NAMALWA (cell line): Measurements from ENCODE around the gene SNX1.
A peak's percentile ranks its signal among the peaks of the same experiment; 100 is the strongest.
"Not testable (repeated sequence)": the region's sequence is repeated elsewhere in the genome, so short reads cannot be mapped to it uniquely, and the experiment has no call there.

Experiments
- DNase-seq: peaks from one replicate; pipeline ENCODE4 v3.0.0-alpha.2; 2015; ENCODE audit warnings: low spot score

SNX1 gene, protein sequence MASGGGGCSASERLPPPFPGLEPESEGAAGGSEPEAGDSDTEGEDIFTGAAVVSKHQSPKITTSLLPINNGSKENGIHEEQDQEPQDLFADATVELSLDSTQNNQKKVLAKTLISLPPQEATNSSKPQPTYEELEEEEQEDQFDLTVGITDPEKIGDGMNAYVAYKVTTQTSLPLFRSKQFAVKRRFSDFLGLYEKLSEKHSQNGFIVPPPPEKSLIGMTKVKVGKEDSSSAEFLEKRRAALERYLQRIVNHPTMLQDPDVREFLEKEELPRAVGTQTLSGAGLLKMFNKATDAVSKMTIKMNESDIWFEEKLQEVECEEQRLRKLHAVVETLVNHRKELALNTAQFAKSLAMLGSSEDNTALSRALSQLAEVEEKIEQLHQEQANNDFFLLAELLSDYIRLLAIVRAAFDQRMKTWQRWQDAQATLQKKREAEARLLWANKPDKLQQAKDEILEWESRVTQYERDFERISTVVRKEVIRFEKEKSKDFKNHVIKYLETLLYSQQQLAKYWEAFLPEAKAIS

DNA sequence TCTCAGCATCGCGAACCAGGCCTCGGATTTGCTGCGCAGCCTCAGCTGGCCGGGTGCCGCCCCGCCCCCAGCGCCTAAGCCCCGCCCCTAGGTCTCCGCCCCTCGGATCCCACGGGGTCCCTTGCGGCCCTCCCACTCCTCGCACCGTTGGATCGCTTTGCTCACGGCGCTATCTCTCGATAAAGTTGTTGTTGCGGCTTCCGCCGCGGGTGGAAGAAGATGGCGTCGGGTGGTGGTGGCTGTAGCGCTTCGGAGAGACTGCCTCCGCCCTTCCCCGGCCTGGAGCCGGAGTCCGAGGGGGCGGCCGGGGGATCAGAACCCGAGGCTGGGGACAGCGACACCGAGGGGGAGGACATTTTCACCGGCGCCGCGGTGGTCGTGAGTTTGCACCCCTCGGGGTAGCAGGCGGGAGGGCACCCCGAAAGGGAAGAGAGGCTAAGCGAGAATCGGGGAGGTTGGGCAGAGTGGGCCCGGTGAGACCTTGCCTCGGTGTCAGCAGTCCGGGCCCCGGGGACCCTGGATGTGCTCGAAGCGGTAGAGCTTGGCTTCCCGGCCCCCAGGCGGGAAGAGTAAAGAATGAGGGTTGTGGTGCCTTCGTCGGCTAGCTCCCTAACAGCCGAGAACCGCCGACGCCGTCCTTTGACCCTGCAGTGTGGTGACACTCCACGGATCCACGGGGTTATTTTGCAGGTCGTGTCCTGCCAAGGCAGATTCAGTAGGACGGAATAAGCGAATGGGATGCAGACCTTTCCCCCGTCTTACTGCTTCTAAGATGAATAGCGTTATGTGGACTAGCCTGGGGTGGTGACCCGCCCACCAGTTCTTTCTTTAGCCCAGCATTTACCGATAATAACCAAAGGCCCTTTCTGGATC lies at the start of gene SNX1:
Gene SNX1, plus strand, starts transcription at position 188 of the 873 bp plus-strand sequence. Its CDS starts 32 bp downstream, at position 220.
- peak; percentile 97 for DNase-seq

DNA sequence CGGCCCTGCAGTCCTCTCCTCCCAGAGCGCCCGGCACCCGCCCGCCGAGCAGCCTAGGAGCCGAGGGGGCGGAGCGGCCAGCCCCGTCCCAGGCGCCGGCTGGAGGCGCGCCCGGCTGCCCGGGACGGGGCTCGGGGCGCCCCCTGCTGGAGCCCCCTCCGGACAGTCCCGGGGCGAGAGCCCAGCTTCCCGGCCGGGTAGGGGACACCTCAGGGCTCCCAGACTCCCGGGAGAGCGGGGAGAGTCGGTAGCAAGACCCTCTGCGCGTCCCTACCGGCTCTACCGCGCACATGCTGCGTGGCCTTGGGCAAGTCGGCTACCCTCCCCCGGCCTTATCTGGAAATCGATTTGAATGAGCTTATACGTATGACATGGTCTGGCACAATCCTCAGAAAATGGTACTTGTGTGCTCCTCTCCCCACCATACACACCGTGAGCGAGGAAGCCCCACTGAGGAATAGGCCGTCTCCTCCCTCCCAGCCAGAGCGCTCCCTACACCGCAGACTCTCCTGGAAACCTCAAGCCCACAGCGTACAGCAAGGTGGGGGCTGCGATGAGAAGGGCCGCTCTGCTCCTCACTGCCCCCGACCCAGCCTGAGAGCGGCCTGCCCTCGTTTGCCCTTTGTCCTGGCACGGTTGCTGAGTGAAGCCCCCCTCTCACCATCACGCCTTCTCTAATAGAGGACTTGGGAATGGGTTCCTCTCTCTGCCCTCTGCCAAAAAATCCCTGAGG lies 49.2 kb upstream of the SNX1 start, which contains the start of gene DAPK2:
Gene DAPK2, minus strand, starts transcription at position 65 of the 733 bp plus-strand sequence. CDS start 6,224 bp downstream, outside the sequence.
- peak; percentile 20 for DNase-seq

DNA sequence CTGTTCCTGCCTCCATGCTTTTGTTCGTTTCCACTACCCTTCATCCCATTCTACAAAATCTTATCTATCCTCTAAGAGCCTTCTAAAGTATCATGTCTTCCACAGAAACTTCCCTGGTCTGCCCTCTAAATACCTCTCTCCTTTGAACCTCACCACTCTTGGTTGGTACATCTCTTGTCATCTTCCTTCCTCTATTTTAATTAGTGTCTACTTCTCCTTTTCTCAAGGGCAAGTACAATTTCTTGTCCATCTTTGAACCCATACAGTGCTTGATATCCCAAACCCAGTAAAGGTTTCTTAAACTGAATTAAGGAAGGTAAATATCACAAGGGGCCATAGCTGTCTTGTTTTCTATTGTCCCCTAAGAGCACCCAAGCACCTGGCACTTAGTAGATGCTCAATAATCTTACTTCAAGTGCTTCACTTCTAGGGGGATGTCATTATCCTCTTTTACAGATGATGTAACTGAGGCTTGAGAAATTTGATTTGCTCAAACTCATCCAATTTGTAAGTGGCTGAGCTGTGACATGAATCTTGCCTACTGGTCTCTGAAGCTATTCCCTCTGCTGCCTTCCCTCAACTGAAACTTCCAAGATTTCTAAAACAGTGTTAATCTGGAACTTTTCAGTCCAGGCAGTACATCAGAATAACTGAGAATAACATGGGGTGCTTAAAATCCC lies 46.9 kb upstream of the SNX1 start:
- no peak for DNase-seq

DNA sequence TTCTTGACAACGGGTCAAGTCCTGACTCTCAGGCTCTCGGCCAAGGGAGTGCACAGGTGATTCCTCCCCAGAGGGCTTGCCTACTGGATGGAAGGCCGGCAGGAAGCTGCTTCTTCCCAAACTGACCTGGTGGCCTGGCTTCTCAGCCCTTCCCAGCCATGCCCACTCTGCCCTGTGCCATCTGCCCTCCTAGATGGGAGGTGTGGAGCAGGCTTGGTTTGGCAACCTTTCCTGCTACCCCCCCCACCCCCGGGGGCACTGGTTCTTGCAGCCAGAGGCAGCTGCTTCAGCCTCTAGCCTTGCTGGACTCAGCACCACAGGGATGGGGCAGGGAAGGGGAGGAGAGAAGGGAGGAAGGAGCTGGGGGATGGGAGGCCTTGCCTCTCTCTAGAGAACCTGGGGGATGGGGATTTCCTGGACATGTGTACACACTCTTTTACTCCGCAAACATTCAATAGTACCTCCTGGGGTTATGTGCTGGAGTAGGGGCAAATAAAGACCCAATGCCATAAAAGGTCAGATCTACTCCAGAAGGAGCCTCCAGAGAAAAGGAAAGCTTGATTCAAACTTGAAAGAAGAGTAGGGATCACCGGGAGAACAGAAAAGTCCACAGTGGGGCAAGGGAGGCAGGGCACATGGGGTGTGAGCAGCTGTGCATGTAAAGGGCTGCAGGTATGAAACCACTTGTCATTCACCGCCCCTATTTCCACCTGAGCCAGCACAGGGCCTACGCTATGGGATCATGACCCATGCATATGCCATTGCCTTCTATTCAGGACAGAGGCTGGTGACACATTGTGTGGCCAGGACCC lies 45.3 kb upstream of the SNX1 start:
- DNase-seq = no peak

DNA sequence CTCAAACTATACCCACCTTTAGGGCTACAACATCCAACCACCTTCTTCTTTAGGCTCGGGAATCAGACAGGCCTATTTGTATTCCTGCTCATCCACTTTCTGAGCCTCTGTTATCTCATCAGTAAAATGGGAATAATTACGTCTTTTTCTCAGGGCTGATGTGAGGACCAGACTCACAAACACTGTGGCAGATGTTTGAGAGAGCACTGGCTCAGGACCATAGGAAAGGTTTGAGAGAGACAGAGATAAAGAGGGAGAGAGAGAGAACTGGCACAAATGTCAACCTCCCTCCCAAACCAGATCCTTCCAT lies 44.7 kb upstream of the SNX1 start:
- no peak for DNase-seq

DNA sequence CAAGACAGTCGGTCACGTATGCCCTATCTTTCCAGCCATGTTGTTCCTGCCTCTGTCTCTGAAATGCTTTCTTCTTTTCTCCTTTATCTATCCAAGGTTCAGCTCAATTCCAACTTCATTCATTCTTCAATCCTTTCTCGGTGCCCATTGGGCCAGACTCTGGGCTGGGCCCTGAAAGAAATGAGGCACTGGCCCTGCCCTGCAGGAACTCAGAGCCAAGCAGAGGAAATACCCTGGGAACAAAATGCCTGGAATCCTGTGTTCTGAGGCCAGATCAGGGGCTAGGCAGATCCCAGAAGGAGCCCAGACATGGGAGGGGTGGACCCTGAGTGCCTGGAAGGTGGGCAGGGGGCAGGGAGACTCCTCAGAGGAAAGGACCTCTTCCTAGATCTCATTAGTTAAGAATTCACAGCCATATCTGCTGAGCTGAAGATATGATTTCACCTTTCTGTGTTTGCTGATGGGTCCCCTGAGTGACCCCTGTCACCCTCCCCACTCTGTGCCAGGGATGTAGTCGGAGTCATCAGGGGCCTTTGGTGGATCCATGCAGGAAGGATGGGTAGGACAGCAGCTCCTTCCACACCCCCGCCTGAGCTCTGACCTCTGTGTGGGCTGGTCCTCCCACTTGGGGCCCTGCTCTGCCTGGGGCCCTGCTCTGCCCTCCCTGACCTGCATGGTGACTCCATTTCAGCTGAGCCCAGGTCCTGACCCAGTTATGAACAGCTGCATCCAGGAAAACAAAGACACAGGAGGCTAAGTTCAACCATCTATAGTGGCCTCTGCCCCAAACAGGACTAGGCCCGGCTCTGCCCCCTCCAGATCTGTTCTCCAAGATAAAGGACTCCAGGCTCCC lies 44.1 kb upstream of the SNX1 start:
- no peak for DNase-seq

DNA sequence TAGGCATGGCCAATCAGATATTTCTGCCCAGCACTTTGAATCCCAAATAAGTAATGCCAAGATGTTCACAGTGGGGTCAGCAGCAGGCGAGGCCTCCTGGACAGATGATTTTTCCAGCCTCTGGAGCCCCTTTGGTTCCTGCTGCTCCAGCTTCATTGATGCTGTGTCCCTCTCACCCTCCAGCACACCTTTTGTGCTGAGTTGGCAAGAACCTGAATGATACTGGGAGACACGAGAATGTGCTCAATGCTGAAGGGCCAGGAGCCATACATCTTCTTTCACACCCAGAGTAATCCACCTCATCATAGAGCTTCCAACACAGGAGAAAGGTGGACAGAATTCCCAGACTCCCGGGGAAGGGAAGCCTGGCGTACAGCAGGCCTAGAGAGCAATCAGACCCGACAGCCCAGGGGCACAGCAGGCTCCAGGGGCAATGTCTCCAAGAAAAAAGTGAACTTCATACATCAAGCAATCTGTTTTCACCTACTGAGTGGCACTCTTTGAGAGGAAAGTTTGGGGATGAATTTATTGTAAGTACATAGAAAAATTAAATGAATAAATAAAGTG lies 42.8 kb upstream of the SNX1 start:
- no peak for DNase-seq

DNA sequence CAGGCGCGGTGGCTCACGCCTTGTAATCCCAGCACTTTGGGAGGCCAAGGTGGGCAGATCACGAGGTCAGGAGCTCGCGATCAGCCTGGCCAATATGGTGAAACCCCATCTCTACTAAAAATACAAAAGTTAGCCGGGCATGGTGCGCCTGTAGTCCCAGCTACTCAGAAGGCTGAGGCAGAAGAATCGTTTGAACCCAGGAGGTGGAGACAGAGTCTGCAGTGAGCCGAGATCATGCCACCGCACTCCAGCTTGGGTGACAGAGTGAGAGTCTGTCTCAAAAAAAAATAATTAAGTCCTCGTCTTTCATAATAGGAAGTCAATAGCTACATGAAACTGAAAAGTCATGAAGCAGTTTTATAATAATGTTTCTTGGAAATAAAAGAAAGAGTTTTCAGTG lies 42.1 kb upstream of the SNX1 start:
- not testable (repeated sequence) for DNase-seq

DNA sequence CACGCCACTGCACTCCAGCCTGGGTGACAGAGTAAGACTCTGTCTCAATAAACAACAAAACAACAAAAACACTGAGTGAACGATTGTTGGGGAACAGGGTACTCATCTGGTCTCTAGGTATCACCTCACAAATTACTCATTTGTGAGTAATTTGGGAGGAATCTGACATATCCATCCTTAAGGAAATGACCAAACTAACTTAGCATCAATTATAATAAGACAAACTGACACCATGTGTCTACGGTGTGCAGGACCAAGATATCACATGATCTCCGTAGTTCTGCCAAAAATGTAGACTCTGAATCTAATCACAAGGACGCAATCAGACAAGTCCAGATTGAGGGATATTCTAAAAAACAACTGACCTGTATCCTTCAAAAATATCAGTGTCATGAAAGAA lies 37.5 kb upstream of the SNX1 start:
- DNase-seq = no peak

DNA sequence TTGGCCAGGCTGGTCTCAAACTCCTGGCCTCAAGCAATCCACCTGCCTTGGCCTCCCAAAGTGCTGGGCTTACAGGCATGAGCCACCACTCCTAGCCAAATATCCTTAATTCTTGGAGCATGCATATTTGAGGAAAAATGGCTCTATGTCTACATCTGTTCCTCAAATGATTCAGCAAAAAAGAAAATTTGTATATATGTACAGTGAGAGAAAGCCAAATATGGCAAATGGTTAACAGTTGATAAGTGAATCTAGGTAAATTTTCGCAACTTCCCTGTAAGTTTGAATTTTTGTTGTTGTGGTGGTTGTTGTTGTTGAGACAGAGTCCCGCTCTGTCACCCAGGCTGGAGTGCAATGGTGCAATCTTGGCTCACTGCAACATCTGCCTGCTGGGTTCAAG lies 36.7 kb upstream of the SNX1 start:
- not testable (repeated sequence) for DNase-seq

DNA sequence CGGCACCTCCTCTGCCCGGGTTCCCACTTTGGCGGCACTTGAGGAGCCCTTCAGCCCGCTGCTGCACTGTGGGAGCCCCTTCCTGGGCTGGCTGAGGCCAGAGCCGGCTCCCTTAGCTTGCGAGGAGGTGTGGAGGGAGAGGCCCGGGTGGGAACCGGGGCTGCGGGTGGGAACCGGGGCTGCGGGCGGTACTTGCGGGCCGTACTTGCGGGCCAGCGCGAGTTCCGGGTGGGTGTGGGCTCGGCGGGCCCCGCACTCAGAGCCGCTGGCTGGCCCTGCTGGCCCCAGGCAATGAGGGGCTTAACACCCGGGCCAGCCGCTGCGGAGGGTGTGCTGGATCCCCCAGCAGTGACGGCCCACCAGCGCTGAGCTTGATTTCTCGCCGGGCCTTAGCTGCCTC lies 35.1 kb upstream of the SNX1 start:
- DNase-seq = no peak

DNA sequence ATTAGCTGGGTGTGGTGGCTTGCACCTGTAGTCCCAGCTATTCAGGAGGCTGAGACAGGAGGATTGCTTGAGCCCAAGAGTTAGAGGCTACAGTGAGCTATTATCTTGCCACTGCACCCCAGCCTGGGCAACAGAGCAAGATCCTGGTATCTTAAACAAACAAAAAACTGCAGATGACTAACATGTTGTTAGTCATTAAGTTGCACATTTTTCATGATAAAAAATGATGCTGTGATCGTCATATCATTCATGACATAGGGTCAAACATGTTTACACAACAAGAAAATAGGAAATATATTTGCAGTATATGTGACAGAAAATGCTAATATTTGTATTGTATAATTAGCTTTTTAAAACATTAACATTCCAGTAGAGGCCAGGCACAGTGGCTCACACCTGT lies 29.3 kb upstream of the SNX1 start:
- DNase-seq = no peak

DNA sequence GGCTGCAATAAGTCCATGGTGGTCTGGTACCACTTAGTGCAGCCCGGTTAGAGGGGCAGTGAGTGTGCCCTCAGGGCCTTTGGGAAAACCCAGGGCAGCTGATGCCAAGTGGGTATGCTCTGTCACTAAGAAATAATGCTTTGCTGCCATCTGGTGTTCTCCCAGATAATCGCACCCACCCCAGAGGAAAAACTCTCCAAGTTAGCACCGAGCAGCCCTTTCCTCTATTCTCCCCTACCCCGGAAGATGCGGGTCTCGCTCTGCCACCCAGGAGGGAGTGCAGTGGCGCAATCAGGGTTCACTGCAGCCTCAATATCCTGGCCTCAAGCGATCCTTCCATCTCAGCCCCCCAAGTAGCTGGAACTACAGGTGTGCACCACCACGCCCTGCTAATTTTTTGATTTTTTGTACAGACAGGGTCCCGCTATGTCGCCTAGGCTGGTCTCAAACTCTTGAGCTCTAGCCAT lies 28.2 kb upstream of the SNX1 start:
- DNase-seq = peak; percentile 84

DNA sequence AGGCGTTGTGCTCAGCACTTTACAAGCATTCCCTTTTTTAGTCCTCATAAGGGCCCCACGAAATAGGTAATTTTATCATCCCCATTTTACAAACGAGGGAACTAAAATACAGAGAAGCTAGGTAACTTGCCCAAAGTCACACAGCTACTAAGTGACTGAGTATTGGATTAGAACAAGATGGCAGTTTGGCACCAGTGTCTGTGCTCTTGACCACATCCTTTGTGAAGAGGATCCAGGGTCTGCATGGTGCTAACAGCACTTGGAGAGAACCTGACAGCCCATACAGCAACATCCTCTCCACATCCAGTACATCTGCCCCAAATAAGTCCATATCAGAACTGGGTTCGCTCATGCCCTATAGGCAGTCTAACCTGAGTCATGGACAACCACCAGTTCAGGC lies 27.6 kb upstream of the SNX1 start:
- DNase-seq = no peak

DNA sequence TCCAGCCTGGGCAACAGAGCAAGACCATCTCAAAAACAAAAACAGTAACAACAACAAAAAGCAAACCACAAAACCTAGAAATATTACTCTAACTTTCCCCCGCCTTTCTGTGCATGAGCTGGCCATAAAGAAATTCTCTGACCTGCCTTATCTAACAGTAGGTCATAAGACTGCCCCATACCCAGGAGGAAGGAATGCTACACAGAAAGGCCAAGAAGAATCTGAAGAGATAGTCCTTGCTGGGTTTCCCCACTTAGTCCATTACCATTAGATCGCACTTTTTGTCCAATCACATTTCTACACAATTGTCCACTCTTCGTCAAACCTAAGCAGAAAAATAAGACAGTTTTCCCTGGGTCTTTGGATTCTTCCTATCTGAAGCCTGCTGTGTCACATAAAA lies 25.7 kb upstream of the SNX1 start:
- no peak for DNase-seq

DNA sequence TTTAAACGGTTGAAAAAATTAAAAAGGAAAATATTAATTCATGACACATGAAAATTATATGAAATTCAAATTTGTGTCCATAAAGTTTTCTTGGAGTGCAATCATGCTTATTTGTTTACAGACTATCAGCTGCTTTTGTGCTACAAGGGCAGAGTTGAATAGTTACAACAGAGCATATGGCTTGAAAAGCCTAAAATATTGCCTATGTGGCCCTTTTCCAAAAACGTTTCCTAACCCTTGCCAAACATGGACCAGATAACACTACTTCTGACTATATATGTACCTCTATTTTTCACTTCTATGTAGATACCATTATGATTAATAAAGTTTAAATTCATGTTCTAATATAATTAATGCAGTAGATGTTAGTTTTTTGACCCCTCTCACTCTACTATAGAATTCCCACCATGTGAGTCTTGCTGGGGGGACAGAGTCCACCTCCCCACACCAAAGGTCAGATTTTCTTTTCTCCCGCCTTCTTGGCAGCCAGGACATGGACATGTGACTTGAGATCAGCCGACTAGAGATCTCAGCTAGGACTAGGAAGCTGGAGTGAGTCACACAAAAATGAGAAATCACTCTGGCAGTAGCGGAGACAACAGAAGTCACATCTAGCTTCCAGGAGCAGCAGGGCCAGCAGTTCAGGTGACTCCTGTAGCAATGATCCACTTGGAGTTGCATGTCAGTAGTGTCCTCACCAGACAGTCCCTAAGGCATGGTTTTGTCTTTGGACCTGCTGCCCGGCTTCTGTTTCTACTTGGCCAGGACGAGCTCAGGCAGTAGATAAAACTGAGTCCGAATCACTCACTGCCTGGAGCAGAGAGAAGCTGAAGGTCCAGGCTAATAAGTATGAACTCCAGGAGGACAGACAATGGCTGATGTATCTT lies 24.6 kb upstream of the SNX1 start:
- DNase-seq = no peak

DNA sequence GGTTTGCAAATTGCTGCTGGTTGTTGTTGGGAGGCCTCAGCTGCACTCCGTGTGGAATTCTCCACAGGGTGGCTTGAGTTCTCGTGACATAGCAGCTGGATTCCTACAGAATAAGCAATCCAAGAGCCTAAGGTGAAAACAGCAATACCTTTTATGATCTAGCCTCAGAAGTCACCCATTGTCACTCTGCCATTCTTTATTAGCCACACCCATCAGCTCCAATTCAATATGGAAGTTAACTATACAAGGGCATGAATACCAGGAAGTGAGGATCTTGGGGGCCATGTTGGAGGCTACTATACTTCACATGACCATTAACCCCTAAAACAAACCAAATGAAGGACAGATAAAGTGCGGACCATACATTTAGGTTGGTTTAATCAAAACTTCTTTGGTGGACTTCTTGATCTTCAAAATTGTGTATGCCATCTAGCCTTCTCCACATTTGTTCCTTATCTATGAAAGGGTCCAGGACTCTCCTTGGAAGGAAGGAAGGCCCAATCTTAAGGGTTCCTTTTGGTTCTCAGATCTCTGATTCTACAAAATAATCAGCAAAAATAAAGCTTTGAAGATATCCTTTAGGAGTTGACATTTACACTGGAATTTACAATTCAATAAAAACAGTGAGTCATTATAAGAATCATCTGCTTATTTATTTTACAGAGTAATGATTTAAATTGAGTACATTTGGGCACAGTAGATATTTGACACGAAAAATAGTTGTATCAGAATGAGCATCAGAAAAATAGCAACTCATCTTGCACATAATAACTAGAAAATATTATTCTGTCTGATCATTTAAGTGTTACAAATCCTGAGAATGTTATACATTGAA lies 23.6 kb upstream of the SNX1 start:
- no peak for DNase-seq
